CD14-positive monocyte (primary cell): ENCODE results near the gene SS18. TPM values are rescaled to one million over a fixed set of nuclear protein-coding genes. Genes with fewer than 3 reads are reported as not detected.

Experiments
- DNase-seq, 3 donors: peaks; one replicate each; pipeline ENCODE4 v3.0.0-alpha.2; 2011 to 2022
- H2AFZ ChIP-seq: 2 replicates; pipeline ENCODE4 v1.6.0; 2012; ENCODE audit warnings: mild to moderate bottlenecking, low read depth, low read length, inconsistent platforms; ENCODE audit not compliant: insufficient read depth, poor library complexity, severe bottlenecking
- H3K27ac ChIP-seq, 2 donors: 1 replicate in 1 of 2; 2 replicates in 1 of 2; pipeline ENCODE4 v1.5.1; 2012 to 2013; ENCODE audit warnings: low read length in 2 of 2, control low read depth in 1 of 2, inconsistent platforms in 1 of 2, low read depth in 1 of 2, mild to moderate bottlenecking in 1 of 2
- H3K27me3 ChIP-seq, 2 donors: one replicate each; pipeline versions ENCODE4 v1.6.0 to v1.6.1; 2011 to 2013; ENCODE audit warnings: low read length in 2 of 2; ENCODE audit not compliant: control insufficient read depth in 2 of 2, insufficient read depth in 2 of 2
- H3K36me3 ChIP-seq, 2 donors: replicated peaks in 1 of 2; 1 replicate in 1 of 2; 2 replicates in 1 of 2; pipeline versions ENCODE4 v1.5.1 to v1.6.1; 2012 to 2013; ENCODE audit warnings: low read length in 2 of 2, control low read depth in 1 of 2, inconsistent platforms in 1 of 2, mild to moderate bottlenecking in 1 of 2; ENCODE audit not compliant: insufficient read depth in 2 of 2, control insufficient read depth in 1 of 2
- H3K4me1 ChIP-seq, 2 donors: 1 replicate in 1 of 2; 2 replicates in 1 of 2; pipeline versions ENCODE4 v1.5.1 to v1.6.1; 2012 to 2013; ENCODE audit warnings: low read length in 2 of 2, control low read depth in 1 of 2, inconsistent platforms in 1 of 2, mild to moderate bottlenecking in 1 of 2, moderate library complexity in 1 of 2; ENCODE audit not compliant: insufficient read depth in 2 of 2, control insufficient read depth in 1 of 2
- H3K4me2 ChIP-seq: replicated peaks from 2 replicates; pipeline ENCODE3; 2012; ENCODE audit warnings: low read length, moderate library complexity, mild to moderate bottlenecking; ENCODE audit not compliant: poor library complexity, severe bottlenecking; ENCODE audit errors: extremely low read depth
- H3K4me3 ChIP-seq, 3 experiments: fragments of 200-600 bp in 1 of 3; sonication (generic) in 1 of 3; replicated peaks in 1 of 3; 1 replicate in 2 of 3; 2 replicates in 1 of 3; pipeline ENCODE4 v1.5.1; 2011 to 2013; ENCODE audit warnings: low read length in 3 of 3, mild to moderate bottlenecking in 3 of 3, control low read depth in 2 of 3, low read depth in 2 of 3, inconsistent platforms in 1 of 3, moderate library complexity in 1 of 3
- H3K79me2 ChIP-seq: 2 replicates; pipeline ENCODE4 v1.6.0; 2012; ENCODE audit warnings: mild to moderate bottlenecking, control low read depth, inconsistent platforms, low read length, moderate library complexity; ENCODE audit not compliant: insufficient read depth
- H3K9ac ChIP-seq: 2 replicates; pipeline ENCODE4 v1.6.0; 2017; ENCODE audit warnings: low read length, mild to moderate bottlenecking; ENCODE audit not compliant: insufficient read depth, poor library complexity, severe bottlenecking
- H3K9me3 ChIP-seq, 2 donors: replicated peaks in 1 of 2; 1 replicate in 1 of 2; 2 replicates in 1 of 2; pipeline versions ENCODE4 v1.5.1 to v1.6.1; 2012 to 2013; ENCODE audit warnings: low read length in 2 of 2, control low read depth in 1 of 2; ENCODE audit not compliant: control insufficient read depth in 1 of 2, insufficient read depth in 1 of 2
- H4K20me1 ChIP-seq: 2 replicates; pipeline ENCODE4 v1.6.0; 2012; ENCODE audit warnings: mild to moderate bottlenecking, low read length, control low read depth, moderate library complexity; ENCODE audit not compliant: insufficient read depth
- H3K27ac Mint-ChIP-seq, 7 donors: one replicate each; pipeline ENCODE4 v1.8.0; 2020; ENCODE audit warnings: mild to moderate bottlenecking in 7 of 7, mixed read lengths in 7 of 7, moderate library complexity in 6 of 7, inconsistent platforms in 2 of 7
- H3K27me3 Mint-ChIP-seq, 3 donors: one replicate each; pipeline ENCODE4 v1.8.0; 2021 to 2022; ENCODE audit warnings: low read depth in 3 of 3, mild to moderate bottlenecking in 3 of 3, mixed read lengths in 3 of 3, moderate library complexity in 3 of 3, inconsistent platforms in 1 of 3
- H3K36me3 Mint-ChIP-seq, 2 donors: one replicate each; pipeline ENCODE4 v1.8.0; 2020; ENCODE audit warnings: mixed read lengths in 2 of 2, inconsistent platforms in 1 of 2, mild to moderate bottlenecking in 1 of 2
- H3K4me1 Mint-ChIP-seq: one replicate; pipeline ENCODE4 v1.8.0; 2020; ENCODE audit warnings: mild to moderate bottlenecking, mixed read lengths
- H3K4me3 Mint-ChIP-seq, 2 donors: one replicate each; pipeline ENCODE4 v1.8.0; 2020; ENCODE audit warnings: mild to moderate bottlenecking in 2 of 2, mixed read lengths in 2 of 2, moderate library complexity in 1 of 2
- H3K9me3 Mint-ChIP-seq, 7 donors: one replicate each; pipeline ENCODE4 v1.8.0; 2020 to 2022; ENCODE audit warnings: mixed read lengths in 7 of 7, mild to moderate bottlenecking in 6 of 7, moderate library complexity in 6 of 7, inconsistent platforms in 2 of 7
- CTCF ChIP-seq: fragments of 200-600 bp; IDR thresholded peaks from one replicate; pipeline ENCODE4 v1.8.0; 2022; ENCODE audit warnings: antibody characterized with exemption, mild to moderate bottlenecking
- whole genome bisulfite sequencing: methylation state at CpG from one replicate; pipeline ENCODE4 v1.1.5; 2013; ENCODE audit warnings: missing lambda C conversion rate; ENCODE audit not compliant: insufficient coverage; 5-methylcytosine and 5-hydroxymethylcytosine counted together
- intact Hi-C, 2 donors: fragments of 100-400 bp; cut with micrococcal nuclease; formaldehyde crosslinking; loops; one replicate each; pipeline versions ENCODE4 v1.15.0 to v1.15.1; 2023
- polyA plus RNA-seq, 3 donors: library from polyadenylated mRNA; depleted of rRNA in 1 of 3; unstranded in 2 of 3; stranded (reverse) in 1 of 3; fragments of 300-500 nt in 2 of 3; fragments of >200 nt in 1 of 3; fragmentation: Illumina TruSeq in 2 of 3; gene quantifications; 1 replicate in 2 of 3; 2 replicates in 1 of 3; pipeline ENCODE4 v1.2.3, GENCODE V29; 2012 to 2021

The SS18 gene
- polyA plus RNA-seq, 3 donors, result 23.0 to 50.5 (median 36.3) TPM

- H4K20me1 ChIP-seq, result no peaks in the 10 kb centered on the region
- no peak for DNase-seq
- intact Hi-C loops, result no loop called here
- Mint-ChIP-seq H3K27ac (no peak overlapping the region), H3K36me3 (no peaks in the 10 kb centered on the region), H3K4me1 (no peaks in the 10 kb centered on the region), H3K4me3 (no peak overlapping the region), H3K27me3 (peaks cover 0 to 6% (median 4%) of the 10 kb centered on the region in 3 donors), H3K9me3 (peaks cover 0 to 10% (median 2%) of the 10 kb centered on the region in 7 donors)
- no peak overlapping the region for H3K4me3 ChIP-seq
- H3K9ac ChIP-seq, result no peak overlapping the region
- H3K9me3 ChIP-seq, result no peaks in the 10 kb centered on the region
- H3K4me1 ChIP-seq, result no peaks in the 10 kb centered on the region
- no peak overlapping the region for H3K27ac ChIP-seq
- no peak for TF ChIP-seq CTCF
- whole genome bisulfite sequencing, result no CpG with 5 or more reads among the region's 1 CpG
- H3K79me2 ChIP-seq, result no peaks in the 10 kb centered on the region
- no peak overlapping the region for H3K4me2 ChIP-seq
- H3K27me3 ChIP-seq, result no peaks in the 10 kb centered on the region
- H3K36me3 ChIP-seq, result no peaks in the 10 kb centered on the region
- no peak overlapping the region for H2AFZ ChIP-seq
These were observed 104.6 kb downstream of the SS18 start for GRCh38 chr18:25985707-25986394.

- no peaks in the 10 kb centered on the region for H3K27me3 ChIP-seq
- no peaks in the 10 kb centered on the region for H4K20me1 ChIP-seq
- 92% methylated on average over 2 of the region's 2 CpGs for WGBS
- Mint-ChIP-seq H3K4me3 (no peak overlapping the region), H3K4me1 (no peaks in the 10 kb centered on the region), H3K36me3 (no peaks in the 10 kb centered on the region), H3K27ac (no peak overlapping the region), H3K27me3 (peaks cover 0 to 4% (median 0%) of the 10 kb centered on the region in 3 donors), H3K9me3 (peaks cover 0 to 3% (median 0%) of the 10 kb centered on the region in 7 donors)
- H3K9me3 ChIP-seq, result no peaks in the 10 kb centered on the region
- no peak overlapping the region for H3K4me3 ChIP-seq
- no peaks in the 10 kb centered on the region for H3K79me2 ChIP-seq
- no peak overlapping the region for H3K27ac ChIP-seq
- TF ChIP-seq CTCF, result no peak
- H3K4me2 ChIP-seq, result no peak overlapping the region
- H2AFZ ChIP-seq, result no peak overlapping the region
- intact Hi-C loops, result no loop called here
- no peaks in the 10 kb centered on the region for H3K36me3 ChIP-seq
- DNase-seq, result no peak
- no peaks in the 10 kb centered on the region for H3K4me1 ChIP-seq
- H3K9ac ChIP-seq, result no peak overlapping the region
These were observed 106.7 kb downstream of the SS18 start for GRCh38 chr18:25983730-25984129.
